ENCODE measurements around the gene LTB4R.

The LTB4R gene

DNA sequence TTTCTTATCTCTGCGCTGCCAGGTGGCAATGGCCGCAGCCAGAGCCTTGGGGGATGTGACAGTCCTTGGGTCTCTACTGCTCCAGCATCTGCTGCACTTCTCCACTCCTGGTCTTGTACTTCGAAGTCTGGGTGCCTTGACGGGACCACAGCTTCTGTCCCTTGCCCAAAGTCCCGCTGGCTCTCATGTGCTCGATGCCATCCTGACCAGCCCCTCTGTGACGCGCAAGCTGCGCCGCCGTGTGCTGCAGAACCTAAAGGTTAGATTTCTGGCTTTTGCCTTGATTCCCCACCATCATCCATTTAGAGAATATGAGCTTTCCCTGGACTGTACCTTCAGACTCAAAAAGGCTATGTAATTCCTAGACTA is 7.3 kb upstream of the LTB4R start:
- no peak for DNase-seq

DNA sequence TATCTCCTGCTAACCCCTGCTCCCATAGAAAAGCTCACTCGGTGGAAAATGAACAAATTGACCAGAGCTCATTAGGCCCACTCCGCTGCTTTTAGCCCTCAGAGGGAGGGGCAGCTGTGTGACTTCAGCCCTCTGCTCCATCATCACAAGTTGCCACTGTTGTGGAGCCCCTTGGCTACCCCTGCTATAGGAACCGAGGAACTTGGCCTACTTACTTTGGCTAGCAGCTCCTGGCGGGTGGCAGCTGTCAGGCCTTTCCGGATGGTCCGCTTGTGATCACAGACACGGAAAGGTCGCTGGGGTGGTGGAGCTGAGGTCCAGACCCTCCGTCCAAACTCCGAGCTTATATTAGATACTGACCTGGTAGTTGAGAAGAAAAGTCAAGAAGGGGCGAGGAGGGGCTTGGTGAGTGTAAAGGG is 4.1 kb upstream of the LTB4R start:
- no peak for DNase-seq

GRCh38 chr14:24307575-24308341 is 3.5 kb upstream of the LTB4R start, which contains the start of gene CIDEB:
Gene CIDEB (minus strand): TSS chr14:24307977. CDS start chr14:24307858, 119 bp downstream.
- peak; percentile 30 to 40 (median 34) for DNase-seq

DNA sequence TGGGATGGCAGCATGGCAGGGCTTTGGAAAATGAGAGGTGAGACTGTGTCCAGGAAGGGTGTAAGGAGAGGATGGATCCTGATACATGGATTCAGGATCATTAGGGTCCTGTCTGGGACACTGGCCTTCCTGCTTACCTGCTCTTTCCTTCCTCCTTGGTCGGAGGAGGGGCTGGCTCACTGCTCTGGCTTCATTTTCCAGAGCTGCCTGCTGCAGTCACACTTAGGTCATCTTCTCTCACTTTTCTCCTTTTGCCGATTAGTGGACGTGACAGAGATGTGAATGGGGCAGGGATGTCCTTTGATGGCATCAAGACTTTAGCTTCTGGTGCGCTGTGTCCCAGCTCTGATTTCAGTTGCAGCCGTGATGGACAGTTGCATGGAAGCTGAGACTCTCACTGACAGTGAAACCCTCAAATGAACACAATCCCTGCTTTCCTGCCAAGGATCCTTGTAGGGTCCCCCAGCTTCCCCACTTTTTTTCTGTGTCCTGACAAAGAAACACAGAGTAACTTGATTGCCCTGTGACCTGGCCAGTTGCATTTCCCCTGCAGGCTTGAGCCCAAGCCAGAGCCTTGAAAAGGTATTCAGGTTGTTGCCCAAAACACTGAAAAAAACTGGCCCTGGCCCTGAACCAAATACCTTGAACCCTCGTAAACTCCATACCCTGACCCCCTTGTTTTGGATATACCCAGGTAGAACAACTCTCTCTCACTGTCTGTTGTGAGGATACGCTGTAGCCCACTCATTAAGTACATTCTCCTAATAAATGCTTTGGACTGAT is 2.8 kb upstream of the LTB4R start:
- no peak for DNase-seq

- DNase-seq, result no peak
These were observed 1.6 kb upstream of the LTB4R start, which contains the start of gene LTB4R2 for GRCh38 chr14:24309538-24310264. Gene LTB4R2 (plus strand): TSS chr14:24310140. CDS start chr14:24310665, 525 bp downstream.

- no peak for DNase-seq
These were observed 1.0 kb upstream of the LTB4R start for GRCh38 chr14:24310265-24310645.

DNA sequence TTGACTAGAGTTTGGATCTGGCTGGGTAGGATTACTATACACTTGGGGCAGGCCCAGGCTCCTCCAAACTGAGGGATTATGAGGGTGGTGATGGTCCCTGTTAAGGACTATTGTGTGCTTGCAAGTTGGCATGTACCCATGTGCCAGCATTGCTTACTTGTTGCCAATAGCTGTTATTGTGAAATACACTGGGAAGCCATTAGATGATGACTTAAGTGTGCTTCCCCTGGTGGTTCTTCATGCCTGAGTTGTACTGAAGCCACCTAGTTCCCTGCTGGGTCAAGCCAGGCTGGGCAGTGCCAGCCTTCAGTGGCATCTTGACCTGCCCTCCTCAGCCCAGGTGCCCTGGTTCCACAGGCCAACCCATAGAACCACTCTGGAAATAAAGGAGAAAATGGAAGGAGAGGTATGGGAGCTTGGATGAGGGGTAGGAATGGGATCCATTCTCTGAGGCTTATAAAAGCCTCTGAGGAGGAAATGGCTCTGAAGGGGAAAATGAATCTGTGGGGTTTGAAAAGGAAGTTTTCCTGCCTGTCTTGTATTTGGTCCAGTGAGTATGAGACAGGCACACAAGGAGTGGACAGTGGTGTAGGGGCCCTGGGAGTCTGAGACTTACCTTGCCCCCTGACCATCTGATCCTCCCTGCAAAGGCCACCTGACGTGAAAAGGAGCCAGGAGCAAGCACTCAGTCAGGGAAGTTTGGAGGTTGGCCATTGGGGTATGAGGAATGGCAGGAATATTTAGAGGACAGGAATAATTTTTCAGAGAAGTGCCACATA is 724 bp downstream of the LTB4R start:
- DNase-seq, result no peak

DNA sequence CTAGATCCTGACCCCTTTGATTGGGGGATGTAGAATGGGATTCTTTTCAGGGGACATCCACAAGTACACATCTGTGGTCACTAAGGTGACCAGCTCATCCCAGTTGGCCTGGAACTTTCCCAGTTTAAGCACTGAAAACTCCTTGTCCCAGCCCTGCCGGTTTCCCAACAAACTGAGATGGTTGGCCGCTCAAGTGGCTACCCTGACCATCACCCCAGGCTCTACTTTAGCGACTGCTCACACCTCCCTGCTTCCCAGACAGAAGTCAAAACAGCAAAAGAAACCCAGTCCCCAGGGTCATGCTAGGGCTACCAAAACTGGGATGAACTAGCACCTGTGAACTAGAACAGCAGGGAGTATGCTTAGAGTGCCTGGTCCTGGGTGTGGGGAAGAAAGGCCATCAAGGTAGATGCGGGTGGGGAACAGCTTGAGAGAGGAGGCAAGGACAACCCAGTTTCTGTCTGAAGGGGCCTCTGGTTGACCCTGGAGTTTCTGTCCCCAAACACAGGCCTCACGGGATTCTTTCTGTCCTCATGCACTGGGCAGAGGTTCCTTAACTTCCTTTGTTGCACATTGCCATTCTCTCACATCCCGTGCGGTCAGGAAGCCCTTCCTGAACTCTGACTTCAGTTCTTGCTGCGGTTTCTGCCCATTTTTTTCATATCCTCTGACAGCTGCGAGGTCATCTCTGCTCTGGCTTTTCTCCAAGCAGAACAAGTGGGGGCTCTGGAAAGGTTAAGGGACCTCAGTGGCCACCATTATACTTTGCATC is 1.6 kb downstream of the LTB4R start:
- no peak for DNase-seq

- DNase-seq, result no peak
These were observed 2.6 kb downstream of the LTB4R start for GRCh38 chr14:24313913-24314312.

DNA sequence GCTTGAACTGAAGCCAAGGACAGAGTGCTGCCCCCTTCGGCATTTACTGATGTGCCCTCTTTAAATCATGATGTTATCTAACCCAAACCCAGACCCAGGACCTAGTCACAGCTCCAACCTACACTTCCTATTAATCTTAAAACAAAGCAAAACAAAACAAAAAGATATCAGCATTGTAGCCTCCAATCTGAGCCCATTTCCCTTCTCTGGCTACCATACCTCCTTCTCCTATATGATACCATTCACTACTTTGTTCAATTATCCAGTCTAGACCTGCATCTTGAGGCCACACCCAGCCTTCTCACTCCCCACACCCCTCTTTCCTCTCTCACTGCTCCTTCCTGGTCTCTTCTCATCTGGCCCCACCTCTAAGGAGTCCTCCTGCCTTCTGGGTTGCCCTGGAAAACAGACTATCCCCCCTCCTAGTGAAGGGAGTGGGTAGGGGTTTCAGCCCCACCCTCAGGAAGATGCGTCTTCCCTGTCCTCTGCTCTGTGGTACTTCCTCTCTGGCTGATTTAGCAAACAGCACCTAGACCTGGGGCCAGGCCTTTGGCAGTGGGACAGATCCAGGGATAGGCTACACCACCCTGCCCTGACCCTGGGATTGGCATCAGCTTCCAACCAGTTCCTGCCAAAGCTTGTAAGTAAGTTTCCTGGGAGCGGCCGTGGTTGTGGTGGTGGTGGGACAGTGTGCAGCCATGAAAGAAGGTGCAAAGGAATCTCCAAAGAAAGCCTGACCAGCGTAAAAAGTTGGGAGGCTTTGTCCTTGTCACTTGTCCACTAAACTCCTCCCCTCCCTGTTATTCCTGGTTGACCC is 3.3 kb downstream of the LTB4R start:
- DNase-seq, result no peak

GRCh38 chr14:24315243-24315806 is 4.0 kb downstream of the LTB4R start:
- no peak for DNase-seq

- no peak for DNase-seq
These were observed 4.7 kb downstream of the LTB4R start for GRCh38 chr14:24315807-24316596.

DNA sequence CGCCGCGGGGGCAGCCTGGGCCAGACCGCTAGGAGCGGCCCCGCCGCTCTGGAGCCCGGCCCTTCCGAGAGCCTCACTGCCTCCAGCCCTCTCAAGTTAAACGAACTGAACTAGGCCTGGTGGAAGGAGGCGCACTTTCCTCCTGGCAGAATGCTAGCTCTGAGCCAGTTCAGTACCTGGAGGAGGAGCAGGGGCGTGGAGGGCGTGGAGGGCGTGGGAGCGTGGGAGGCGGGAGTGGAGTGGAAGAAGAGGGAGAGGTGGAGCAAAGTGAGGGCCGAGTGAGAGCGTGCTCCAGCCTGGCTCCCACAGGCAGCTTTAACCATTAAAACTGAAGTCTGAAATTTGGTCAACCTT is 5.3 kb downstream of the LTB4R start:
- no peak for DNase-seq

DNA sequence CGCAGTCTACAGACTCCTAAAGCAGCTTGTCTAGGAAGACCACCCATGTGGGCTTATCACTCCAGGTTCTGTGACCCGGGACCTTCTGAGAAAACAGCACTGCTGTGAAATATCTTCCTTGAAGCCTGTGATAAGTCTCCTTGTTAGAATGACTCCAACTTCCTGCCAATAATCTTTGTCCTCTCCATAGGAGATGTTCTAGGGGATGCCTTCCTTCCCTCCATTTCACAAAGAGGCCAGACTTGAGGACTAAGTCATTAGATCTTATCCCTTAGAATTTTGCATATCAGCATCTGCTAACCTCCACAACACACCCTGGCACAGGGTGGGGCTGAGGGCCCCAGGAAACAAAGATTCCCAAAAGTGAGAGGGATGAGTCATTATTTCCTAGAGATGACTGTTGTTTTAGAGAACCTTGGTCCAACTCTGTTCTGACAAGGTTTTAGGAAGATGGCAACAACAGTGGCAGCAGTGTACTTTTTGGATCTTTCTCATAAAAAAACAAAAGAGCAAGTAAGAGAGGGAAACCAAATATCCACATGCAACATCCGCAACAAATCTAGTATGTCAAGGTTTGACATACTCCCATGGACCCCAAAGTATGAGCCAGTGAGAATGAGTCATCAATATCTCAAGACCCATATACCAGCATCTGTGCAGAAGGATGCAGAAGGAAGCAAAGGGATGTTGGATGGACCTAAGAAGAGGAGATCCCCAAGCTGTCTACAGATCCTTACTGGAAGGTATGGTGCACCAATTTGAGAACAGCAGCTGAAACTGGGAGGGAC is 6.0 kb downstream of the LTB4R start:
- DNase-seq, result no peak

DNA sequence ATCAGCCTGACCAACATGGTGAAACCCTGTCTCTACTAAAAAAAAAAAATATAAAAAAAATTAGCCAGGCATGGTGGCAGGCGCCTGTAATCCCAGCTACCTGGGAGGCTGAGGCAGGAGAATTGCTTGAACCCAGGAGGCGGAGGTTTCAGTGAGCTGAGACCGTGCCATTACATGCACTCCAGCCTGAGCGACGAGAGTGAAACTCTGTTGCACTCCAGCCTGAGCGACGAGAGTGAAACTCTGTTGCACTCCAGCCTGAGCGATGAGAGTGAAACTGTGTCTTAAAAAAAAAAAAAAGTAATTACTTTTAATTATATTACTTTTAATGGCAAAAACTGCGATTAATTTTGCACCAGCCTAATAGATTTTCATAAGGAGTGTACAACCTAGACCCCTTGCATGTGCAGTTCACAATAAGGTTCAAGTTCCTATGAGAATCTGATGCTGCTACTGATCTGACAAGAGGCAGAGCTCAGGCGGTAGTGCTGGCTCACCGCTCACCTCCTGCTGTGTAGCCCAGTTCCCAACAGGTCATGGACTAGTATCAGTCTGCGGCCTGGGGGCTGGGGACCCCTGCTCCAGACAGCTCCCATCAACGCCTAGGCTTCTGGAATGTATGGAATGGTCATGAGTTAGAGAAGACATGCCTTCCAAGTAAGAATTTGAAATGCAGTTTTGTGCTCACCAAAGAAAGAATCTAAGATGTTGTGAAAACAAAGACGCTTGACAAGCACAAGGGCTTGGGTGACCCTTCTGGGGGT is 10.1 kb downstream of the LTB4R start:
- no peak for DNase-seq

DNA sequence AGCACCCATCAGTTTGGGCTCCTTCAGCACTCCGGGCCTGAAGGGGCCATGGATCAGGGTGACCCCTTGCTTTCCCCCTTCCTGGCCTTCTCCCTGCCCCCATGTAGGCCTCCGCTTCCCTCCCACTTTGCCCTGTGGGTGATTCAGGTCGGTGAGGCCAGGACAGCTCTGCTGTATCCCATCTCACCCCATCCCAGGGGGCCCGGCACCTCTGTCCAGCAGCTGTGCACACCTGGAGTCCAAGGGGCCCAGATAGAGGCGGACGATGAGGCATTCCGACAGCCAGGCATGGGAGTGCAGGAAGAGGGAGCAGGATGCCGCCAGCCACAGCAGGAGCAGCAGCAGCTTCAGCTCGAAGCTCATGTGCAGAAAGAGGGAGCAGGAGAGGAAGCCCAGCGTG is 11.4 kb downstream of the LTB4R start:
- DNase-seq, result no peak

GRCh38 chr14:24323341-24323740 is 12.0 kb downstream of the LTB4R start:
- no peak for DNase-seq

DNA sequence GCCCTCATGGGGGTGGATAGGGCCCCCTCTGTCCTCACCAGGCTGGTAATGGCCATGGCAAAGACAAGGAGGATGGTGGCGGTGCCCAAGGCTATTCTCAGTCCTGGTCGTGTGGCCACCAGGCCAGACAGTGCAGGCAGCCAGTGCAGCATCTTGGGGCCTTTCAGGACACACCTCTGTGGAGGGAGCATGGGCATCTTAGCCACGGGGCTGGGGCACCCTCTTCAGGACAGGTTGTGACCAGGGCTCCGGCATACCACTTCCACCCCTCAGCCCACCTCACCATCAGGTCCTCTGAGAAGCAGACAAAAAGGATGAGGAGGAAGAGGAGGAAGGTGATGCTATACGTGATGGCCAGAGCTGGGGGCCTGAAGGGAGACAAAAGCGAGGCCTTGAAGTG is 12.7 kb downstream of the LTB4R start:
- no peak for DNase-seq

Measured in activated CD4-positive, CD25-positive, alpha-beta regulatory T cell (primary cell).